Hepatocyte (in vitro differentiated cells): Measurements from ENCODE around the gene LSAMP.

Experiments
- EZH2phosphoT487 ChIP-seq: fragments of 200-600 bp; sonication (generic); IDR thresholded peaks from one replicate; pipeline ENCODE4 v1.6.1; 2018; ENCODE audit warnings: antibody characterized with exemption, mild to moderate bottlenecking, low read depth, moderate library complexity; ENCODE audit not compliant: unreplicated experiment, severe bottlenecking
- TF ChIP-seq, protein P1 (sequence below): fragments of 200-600 bp; sonication (generic); IDR thresholded peaks from 2 replicates; pipeline ENCODE4 v1.5.1; 2016; ENCODE audit warnings: antibody characterized with exemption, mild to moderate bottlenecking; ENCODE audit not compliant: poor library complexity

DNA sequence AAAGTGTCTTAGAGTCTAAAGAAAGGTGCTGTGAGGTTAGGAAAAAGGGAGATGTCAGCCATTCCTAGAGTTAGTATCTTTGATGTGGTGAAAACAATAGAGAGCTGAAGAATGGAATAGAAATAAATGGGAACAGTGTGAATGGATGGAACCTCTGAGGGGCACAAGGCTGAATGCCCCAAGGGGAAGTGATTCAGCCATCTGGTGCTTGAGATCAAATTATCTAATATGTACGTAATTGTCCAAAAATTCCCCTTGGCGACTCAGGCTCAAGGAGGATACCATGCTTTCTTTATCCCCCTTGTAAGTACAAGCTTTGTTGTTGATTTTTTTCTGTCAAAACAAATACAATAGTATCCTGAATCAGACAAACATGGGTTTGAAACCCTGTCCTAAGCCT is 361.6 kb downstream of the LSAMP start:
- TF ChIP-seq, protein P1, sequence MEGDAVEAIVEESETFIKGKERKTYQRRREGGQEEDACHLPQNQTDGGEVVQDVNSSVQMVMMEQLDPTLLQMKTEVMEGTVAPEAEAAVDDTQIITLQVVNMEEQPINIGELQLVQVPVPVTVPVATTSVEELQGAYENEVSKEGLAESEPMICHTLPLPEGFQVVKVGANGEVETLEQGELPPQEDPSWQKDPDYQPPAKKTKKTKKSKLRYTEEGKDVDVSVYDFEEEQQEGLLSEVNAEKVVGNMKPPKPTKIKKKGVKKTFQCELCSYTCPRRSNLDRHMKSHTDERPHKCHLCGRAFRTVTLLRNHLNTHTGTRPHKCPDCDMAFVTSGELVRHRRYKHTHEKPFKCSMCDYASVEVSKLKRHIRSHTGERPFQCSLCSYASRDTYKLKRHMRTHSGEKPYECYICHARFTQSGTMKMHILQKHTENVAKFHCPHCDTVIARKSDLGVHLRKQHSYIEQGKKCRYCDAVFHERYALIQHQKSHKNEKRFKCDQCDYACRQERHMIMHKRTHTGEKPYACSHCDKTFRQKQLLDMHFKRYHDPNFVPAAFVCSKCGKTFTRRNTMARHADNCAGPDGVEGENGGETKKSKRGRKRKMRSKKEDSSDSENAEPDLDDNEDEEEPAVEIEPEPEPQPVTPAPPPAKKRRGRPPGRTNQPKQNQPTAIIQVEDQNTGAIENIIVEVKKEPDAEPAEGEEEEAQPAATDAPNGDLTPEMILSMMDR, result no peak
- TF ChIP-seq EZH2phosphoT487, result no peak
